Activated CD4-positive, alpha-beta T cell treated with anti-CD3 and anti-CD28 coated beads, Interleukin-10, Interleukin-2, amounts not matched to agents 100 ng/mL and 50 ng/mL, durations not matched to agents 16 hours and 8 hours (primary cell): ENCODE data around the gene KIAA0319L.

ENCODE experiments used
- DNase-seq: peaks from one replicate; pipeline ENCODE4 v3.0.0-alpha.2; 2020

KIAA0319L gene

GRCh38 chr1:35535243-35535642, 22.0 kb downstream of the KIAA0319L start:
- no peak for DNase-seq

- no peak for DNase-seq
These were observed 23.6 kb downstream of the KIAA0319L start for GRCh38 chr1:35533586-35533985.

GRCh38 chr1:35532497-35533223, 24.5 kb downstream of the KIAA0319L start:
- DNase-seq = no peak

GRCh38 chr1:35531368-35531767, 25.8 kb downstream of the KIAA0319L start:
- DNase-seq = no peak

GRCh38 chr1:35530946-35531345, 26.3 kb downstream of the KIAA0319L start:
- no peak for DNase-seq

- DNase-seq = no peak
These were observed 27.0 kb downstream of the KIAA0319L start for GRCh38 chr1:35530168-35530567.

GRCh38 chr1:35524106-35524505, 33.1 kb downstream of the KIAA0319L start:
- DNase-seq = no peak

GRCh38 chr1:35519432-35519831, 37.8 kb downstream of the KIAA0319L start:
- DNase-seq = no peak

GRCh38 chr1:35518183-35518582, 39.0 kb downstream of the KIAA0319L start:
- no peak for DNase-seq

- DNase-seq = no peak
These were observed 45.9 kb downstream of the KIAA0319L start for GRCh38 chr1:35511305-35511704.

GRCh38 chr1:35509558-35509957, 47.6 kb downstream of the KIAA0319L start:
- no peak for DNase-seq

GRCh38 chr1:35507947-35508346, 49.3 kb downstream of the KIAA0319L start:
- peak; percentile 1 for DNase-seq

GRCh38 chr1:35506960-35507912, 50.0 kb downstream of the KIAA0319L start:
- DNase-seq = peak; percentile 32

- peak; percentile 92 for DNase-seq
These were observed 51.0 kb downstream of the KIAA0319L start for GRCh38 chr1:35505911-35506798.

GRCh38 chr1:35502242-35502641, 55.0 kb downstream of the KIAA0319L start:
- no peak for DNase-seq

GRCh38 chr1:35500439-35500838, 56.8 kb downstream of the KIAA0319L start:
- no peak for DNase-seq

GRCh38 chr1:35499652-35500176, 57.5 kb downstream of the KIAA0319L start:
- peak; percentile 60 for DNase-seq

GRCh38 chr1:35499231-35499630, 58.0 kb downstream of the KIAA0319L start:
- DNase-seq = no peak

- DNase-seq = no peak
These were observed 59.6 kb downstream of the KIAA0319L start for GRCh38 chr1:35497571-35497970.

- DNase-seq = no peak
These were observed 67.0 kb downstream of the KIAA0319L start for GRCh38 chr1:35490250-35490649.

GRCh38 chr1:35488336-35488735, 68.9 kb downstream of the KIAA0319L start:
- no peak for DNase-seq

- no peak for DNase-seq
These were observed 70.3 kb downstream of the KIAA0319L start for GRCh38 chr1:35486858-35487408.
